HL-60/S4 treated with retinoic acid at 250 ng/mL for 4 days and 3 days (cell line): ENCODE measurements around the gene RPL38.

ENCODE experiments used
- in situ Hi-C: fragments of 300-500 bp; cut with MboI; formaldehyde crosslinking; loops from 2 replicates; pipeline ENCODE4 v1.7.0; 2022; ENCODE audit warnings: low sequenced_read_pairs

The RPL38 gene

DNA sequence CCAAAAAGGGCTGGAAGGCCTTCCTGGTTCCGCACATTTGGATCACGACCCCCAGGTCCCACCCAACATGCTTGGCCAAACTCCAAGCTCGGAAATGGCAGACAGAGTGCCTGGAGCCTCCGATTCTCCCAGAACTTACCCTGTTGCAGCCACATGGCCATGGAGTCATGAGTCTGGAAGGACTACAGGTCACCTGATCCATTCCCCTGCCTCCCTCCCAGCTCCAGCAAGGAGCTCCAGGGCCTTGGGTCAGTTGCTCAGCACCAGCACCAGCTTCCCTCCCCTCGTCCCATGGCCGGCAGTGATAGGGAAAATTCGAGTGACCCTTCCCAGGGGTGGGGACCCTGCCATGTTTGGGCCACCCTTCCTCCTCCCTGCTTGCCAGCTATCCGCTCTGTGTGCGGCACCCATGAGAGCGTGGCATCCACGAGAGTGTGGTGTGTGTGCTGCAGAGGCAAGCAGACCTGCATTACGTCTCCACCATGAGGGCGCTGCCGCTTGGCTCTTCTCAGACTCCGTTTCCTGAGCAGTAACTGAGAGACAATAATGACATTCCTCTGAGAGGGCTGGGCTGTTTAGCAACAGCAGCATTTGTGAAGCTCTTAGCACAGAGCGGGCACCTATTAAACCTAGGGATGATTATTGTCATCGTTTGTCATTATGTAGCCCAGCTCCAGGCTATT lies 21.3 kb upstream of the RPL38 start:
- in situ Hi-C loops, result loop anchor here (25.0 kb wide), 1 partner anchor 920 kb away; the partner anchor contains the start of gene CPSF4L

DNA sequence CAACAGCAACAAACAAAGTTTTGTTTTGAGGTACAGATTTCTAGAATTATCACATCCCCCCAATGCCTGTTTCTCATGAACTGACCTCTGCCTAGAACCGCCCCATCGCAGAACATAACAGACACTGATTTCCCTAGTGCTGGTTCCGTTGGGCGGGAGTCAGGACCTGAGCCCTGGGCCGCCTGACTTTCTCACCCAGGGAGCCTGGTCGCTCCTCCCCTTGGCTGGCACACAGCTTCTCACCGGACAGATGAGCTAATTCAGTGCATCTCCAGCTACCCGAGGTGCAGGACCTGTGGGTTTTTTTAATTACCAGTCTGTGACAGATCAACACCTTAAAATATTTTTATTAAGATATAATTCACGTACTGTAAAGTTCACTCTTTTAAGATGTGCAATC lies 20.1 kb upstream of the RPL38 start:
- in situ Hi-C loops, result loop anchor here (25.0 kb wide), 1 partner anchor 921 kb away; the partner anchor contains the start of gene CPSF4L

DNA sequence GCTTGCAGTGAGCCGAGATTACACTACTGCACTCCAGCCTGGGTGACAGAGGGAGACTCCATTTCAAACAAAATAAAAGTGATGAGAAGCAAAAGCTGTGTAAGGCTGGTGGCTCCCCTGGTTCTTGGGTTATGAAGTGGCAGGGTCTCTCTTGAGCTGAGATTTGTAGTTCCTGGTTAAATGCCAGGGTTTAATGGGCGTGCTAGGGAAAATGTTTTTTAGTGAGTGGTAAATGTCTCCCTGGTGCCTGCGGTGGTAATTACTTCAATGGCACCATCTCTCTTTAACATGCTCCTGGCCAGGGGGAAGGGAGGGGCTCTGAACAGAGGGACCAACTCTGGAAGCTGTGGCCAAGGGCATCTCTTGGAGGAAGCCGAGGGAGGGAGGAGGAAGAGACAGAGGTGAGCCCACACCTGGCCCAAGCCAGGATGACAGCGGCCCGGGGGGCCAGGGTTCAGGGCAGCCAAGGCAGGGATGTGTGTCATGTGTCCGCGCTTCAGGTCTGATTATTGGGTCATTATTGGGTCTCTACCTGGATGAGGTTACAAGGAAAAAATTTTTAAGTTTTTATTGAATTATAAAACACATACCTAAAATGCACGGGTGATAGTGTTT lies 17.8 kb upstream of the RPL38 start:
- in situ Hi-C loops, result loop anchor here (25.0 kb wide), 1 partner anchor 923 kb away; the partner anchor contains the start of gene CPSF4L

DNA sequence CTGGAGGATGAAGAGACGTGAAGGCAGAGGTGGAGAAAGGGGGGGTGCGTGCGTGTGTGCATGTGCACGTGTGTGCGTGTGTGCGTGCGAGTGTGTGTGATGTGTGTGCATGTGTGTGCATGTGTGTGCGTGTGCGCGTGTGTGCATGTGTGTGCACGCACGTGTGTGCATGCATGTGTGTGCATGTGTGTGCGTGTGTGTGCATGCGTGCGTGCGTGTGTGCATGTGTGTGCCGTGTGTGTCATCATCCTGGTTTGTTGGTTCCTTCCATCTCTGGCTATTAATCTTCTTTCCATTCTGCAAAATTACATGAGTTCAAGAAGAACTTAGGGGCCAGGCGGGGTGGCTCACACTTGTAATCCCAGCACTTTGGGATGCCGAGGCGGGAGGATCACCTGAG lies 17.0 kb upstream of the RPL38 start:
- in situ Hi-C loops, result loop anchor here (25.0 kb wide), 1 partner anchor 924 kb away; the partner anchor contains the start of gene CPSF4L

DNA sequence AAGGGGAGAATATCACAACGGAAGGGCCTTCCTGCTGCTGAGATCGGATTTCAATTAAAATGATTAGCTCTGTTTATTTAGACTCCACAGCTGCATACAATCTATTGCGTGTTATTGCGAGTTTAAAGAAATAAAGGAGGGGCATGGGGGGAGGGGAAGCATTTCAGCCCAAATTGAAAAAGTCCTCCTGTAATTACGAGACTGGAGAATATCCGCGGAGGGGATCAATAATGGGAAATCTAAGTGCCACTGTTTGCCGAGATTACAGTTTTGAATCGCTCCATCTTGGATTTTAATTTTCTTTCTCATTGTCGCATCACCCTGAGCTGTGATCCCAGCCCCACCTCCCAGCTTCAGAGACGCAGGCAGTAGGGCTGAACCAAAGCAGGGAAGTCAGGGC lies 15.7 kb upstream of the RPL38 start:
- in situ Hi-C loops, result loop anchor here (25.0 kb wide), 1 partner anchor 925 kb away; the partner anchor contains the start of gene CPSF4L

DNA sequence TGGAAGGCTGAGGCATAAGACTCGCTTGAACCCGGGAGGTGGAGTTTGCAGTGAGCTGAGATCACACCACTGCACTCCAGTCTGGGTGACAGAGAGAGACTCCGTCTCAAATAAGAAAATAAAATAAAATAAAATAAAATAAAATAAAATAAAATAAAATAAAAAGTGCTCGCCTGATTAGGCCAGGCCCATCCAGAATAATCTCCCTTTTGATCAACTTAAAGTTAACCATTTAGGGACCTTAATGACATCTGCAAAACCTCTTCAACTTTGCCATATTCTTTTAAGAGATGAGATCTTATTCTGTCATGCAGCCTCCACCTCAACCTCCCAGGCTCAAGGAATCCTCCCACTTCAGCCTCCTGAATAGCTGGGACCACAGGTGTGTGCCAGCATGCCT lies 14.8 kb upstream of the RPL38 start:
- in situ Hi-C loops, result loop anchor here (25.0 kb wide), 1 partner anchor 926 kb away; the partner anchor contains the start of gene CPSF4L

DNA sequence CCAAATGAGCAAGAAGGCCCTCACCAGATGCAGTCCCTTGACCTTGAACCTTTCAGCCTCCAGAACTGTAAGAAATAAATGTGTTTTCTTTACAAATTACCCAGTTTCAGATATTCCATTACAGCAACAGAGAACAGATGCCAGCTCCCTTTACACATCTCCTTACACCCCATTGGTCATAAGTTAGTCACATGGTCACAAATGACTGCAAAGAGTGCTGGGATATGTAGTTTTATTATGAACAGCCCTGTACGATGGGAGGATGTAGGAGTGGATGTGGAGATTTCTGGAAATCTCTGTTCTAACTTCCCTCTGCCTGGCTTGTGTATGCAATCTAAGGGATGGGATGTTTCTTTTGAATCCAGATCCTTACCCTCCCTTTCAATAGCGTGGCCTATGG lies 13.3 kb upstream of the RPL38 start:
- in situ Hi-C loops, result loop anchor here (25.0 kb wide), 1 partner anchor 928 kb away; the partner anchor contains the start of gene CPSF4L

DNA sequence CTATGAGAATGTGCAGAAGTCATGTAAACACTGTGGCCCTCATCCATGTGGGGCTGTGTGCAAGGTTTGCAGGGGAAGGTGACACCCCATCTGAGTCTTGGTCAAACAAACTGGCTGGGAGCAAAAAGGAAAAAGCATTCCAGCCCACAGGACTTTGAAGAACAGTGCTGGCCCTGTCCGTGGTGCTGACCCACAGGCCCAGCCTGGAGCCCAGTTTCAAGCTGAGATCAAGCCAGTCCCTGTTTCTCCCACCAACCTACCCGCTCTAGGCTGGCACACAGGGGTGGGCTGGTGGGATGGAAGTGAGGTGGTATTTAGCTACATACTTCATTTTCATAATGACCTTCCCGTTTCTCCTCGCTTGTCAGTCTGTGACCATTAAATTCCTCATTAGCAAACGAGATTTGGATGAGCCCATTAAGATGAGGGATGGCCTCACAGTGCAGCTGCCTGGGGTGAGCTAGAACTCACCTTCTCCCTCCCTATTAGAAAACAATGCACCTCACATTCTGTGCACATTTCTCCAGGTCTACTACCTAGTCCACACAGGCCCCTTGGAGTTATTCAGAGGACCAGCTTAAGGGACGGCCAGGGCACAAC lies 12.6 kb upstream of the RPL38 start:
- in situ Hi-C loops, result loop anchor here (25.0 kb wide), 1 partner anchor 929 kb away; the partner anchor contains the start of gene CPSF4L

DNA sequence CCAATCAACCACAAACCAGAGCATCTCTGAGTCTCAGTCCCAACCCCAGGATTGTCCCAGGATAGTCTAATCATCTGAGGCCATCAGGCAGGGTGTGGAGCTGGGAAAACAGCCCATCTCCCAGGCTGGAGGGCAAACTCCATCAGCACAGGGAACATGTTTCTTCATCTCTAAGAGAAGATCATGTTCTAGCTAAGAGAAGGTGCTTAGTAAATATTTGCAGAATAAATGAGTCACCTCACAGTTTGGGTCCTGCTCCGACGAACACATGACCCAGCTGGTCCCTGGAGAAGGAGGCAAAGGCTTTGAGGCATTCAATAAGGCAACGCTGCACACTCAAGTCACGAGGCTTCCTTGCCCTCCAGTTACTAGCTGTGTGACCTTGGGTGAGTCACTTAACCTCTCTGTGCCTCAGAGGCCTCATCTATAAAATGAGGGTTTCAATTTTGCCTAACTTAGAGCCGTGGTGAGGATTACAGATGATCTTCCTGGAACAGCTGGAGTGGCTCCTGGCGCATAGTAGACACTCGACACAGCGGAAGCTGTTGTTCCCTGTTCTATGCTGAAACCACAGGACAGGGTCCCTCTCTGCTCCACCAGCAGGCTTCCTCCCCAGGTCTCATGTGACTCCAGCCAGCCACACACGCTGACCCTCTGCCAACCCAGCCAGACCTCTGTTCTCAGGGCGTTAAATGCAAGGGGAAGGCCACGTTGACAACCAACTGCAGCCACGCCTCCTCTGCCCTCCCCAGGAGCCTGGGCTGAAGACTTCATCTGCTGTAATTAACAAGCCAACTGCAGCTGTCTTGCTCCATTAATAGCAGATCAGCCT lies 10.3 kb upstream of the RPL38 start:
- in situ Hi-C loops, result loop anchor here (25.0 kb wide), 1 partner anchor 931 kb away; the partner anchor contains the start of gene CPSF4L

DNA sequence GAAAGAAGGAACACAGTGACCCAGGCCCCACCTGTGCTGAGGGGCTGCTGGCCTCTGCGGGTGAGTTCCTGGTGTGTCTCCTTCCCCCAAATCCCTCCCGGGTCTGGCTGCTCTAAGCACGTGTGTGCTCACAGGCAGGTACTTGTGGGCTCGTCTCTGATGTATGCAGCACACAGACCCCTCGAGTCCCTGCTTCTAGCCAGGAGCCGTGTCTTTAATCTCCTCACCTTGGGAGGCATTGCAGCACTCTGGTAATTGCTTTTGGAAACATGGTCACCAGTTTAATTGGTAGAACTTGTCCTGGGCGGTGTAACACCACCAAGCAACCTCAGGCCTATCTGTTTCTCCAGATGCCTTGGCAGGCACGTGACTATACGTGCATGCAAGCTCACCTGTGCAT lies 8.8 kb upstream of the RPL38 start:
- in situ Hi-C loops, result loop anchor here (25.0 kb wide), 1 partner anchor 932 kb away; the partner anchor contains the start of gene CPSF4L

DNA sequence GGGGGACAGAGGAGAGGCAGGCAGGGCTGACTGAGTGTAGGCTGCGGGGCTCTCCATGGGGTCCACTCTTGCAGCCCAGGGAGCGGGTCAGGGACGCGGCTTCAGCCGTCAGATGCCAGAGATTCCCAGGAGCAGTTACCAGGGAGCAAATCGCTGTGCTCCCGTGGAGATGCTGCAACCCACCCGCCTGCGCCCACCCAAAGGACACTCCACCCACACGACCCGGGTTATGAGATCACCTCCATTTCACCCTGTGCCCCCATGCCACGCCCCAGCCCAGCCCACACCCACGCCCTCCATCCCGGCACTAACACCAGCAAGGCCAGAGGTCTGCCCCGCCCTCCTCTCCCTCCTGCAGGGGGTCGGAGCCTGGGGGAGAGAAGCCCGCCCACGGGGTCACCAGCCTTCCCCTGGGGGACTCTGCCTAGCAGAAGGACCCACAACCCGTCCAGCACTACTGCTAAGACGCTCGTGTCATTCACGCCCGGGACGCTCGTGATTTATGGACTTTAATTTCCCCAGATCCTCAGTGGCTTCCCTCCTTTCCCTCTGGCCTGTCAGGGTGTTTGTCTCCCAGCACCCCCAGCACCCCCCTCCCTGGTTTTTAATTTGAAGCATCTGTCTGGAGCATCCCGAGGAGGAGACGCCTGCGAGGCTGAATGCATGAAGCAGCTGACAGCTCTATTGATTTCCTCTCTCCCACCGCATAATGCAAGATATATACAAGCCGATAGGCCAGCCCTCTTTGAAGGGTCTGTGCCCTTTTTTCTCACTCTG lies 6.7 kb upstream of the RPL38 start:
- in situ Hi-C loops, result loop anchor here (25.0 kb wide), 1 partner anchor 934 kb away; the partner anchor contains the start of gene CPSF4L

DNA sequence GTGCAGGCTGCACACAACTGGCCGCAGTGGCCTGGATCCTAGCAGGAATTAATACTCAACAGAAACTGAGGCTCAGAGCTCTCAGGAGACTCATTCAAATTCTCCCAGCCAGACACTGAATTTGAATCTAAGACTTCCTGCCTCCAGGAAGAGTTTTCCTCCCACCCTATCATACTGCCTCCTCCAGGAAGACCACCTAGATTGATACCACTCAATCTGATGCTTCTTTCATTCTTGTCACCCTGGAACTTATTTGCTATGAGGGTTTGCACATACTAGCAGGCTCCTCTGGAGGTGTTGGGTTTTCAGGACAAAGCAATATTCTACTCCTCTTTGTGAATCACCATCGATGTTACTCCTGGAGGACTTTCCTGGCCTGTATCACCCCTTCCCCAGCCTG lies 5.7 kb upstream of the RPL38 start:
- in situ Hi-C loops, result loop anchor here (25.0 kb wide), 1 partner anchor 936 kb away; the partner anchor contains the start of gene CPSF4L

DNA sequence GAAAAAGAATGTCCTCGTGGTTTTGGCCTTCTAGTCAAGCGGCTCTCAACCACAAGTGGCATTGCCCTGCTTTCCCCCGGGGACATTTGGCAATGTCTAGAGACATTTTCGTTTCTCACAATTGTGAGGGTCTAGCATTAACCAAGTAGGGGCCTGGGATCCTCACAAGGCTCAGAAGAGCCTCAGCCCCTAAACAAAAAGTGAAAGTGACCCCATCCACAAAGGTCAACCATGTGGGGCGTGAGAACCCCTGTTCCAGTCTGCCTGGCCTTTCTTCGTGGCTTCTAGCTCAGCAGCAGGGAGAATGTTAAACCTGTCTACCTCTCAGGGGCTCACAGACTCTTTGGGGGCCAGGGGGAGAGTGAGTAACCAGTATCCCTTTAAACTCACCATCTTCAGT lies 4.8 kb upstream of the RPL38 start:
- in situ Hi-C loops, result loop anchor here (25.0 kb wide), 1 partner anchor 936 kb away; the partner anchor contains the start of gene CPSF4L

DNA sequence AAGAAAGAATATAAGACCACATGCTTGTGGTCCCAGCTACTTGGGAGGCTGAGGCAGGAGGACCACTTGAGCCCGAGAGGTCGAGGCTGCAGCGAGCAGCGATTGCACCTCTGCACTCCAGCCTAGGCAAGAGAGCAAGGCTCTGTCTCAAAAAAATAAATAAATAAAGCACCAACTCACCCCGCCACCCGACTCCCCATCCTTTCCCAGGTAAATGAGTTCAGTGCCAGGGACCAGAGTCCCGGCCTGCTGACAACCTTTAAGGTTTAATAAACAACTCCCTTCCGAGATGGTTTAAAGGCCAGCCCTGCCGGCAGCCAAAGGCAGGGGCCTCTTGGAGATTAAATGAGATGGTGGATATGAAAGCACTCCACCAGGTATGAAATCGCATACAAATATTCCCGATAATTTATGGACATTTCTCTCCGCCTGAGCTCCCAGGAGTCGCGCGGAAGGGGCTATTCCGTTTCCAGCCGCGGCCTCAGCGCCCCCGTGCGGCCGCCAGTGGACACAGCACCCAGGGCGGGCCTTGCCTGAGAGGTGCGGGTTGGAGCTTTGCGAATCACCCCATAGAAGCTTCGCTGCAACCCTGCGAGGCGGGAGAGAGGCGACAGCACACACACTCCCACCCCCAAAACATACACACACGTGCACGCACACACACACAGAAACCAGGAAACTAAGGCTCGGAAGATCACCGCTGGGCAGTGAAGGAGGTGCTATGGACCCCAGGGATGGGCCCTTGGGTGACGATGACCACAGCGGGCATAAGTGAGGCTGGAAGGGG lies 4.0 kb upstream of the RPL38 start:
- in situ Hi-C loops, result loop anchor here (25.0 kb wide), 1 partner anchor 937 kb away; the partner anchor contains the start of gene CPSF4L

DNA sequence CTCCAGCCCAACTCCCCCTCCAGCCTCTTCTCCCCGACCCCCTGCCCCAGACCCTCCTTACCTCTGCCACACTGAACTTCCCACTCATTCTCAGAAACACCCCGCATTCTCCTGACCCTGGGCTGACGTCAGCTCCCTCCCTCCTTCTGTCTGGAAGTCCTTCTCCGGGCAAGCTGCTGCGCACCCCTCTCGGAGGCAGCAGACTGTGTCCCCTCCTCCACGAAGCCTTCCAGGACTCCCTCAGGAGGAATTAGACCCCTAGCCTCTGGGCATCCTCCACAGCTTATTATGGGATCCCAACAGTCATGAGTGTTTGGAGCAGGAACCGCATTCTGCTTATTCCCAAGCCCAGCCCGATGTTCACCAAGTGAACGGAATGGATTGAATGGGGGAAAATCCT lies 3.4 kb upstream of the RPL38 start:
- in situ Hi-C loops, result no loop called here

DNA sequence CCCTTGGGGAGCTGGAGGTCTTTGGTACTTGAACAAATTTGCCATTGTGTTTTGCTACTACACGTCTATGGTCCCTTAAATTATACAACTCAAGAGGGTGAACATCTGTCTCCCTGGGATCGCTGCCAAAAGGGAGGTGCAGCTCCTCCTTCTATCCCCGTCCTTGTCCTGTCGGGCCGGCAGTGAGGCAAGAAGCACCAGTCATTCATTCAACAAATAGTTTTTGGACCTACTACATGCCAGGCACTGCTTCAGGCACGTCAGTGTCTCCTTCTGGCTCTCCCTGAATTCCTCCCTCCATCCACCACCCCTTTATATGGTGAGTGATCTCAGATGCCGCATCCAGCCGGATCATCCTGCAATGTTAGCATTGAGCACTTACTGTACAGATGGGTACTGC lies 2.2 kb upstream of the RPL38 start:
- in situ Hi-C loops, result no loop called here

DNA sequence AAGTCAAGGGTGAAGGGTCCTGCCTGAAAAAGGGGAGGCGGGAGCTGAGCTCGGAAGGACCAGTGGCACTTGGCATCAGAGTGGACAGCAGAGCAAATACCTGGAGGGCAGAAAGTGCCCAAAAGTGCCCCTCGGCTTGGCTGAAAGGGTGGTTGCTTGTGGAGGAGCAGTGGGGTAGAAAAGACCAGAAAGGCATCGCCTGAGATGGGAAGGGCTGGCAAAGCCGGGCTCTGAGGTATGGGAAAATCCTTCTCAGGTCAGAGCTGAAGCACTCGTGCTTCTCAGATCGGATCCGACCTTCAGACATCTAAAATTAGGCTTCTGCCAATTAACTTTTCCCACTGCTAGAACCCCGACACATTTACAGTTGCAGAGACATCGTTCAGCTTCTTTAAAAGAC lies 1.5 kb upstream of the RPL38 start:
- in situ Hi-C loops, result no loop called here

DNA sequence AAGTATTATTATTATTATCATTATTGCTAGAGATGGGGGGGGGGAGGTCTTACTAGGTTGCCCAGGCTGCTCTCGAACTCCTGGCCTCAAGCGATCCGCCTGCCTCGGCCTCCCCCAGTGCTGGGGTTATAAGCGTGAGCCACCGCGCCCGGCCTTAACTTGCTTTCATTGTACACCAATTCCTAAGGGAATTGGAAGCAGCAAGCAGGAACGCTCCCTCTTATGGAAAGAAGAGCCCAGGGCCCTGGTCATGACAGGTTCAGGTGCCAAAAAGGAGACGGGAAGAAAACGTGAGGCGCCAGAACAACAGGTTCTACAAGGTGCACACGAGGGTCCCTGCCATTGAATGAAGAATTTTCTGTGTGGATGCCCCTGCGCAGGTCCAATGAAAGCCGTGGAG lies 540 bp upstream of the RPL38 start:
- in situ Hi-C loops, result no loop called here

DNA sequence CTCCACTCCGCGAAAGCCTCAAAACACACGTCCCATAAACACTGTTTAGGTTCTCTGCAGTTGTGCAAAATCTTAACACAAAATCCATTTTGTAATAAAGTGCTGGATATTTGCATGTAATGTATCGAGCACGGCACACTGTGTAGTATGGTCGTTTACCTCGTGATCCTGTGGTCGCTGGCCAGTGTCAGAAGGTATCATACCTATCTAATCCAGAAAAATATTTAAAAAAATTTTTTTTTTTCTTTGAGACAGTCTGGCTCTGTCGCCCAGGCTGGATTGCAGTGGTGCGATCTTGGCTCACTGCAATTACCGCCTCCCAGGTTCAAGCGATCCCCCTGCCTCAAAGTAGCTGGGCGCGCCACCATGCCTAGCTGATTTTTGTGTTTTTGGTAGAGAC lies 996 bp downstream of the RPL38 start:
- in situ Hi-C loops, result no loop called here
